Naive thymus-derived CD8-positive, alpha-beta T cell (primary cell): ENCODE results near the gene KIAA0408. TPM values are rescaled to one million over a fixed set of nuclear protein-coding genes. Genes with fewer than 3 reads are reported as not detected.
A peak's percentile ranks its signal among the peaks of the same experiment; 100 is the strongest.

Experiments
- ATAC-seq, 2 donors: fragments of 150-1000 bp; cut with Tn5 transposase in 1 of 2; sonication (Bioruptor Pico), chemical (Tn5 transposase) in 1 of 2; 1 replicate in 1 of 2; 2 replicates in 1 of 2; pipeline ENCODE4 v1.10.0; 2021; ENCODE audit warnings: mild to moderate bottlenecking in 2 of 2, moderate library complexity in 2 of 2
- POLR2A ChIA-PET: fragments of 350-600 bp; sonication (Branson Sonifier 250); formaldehyde crosslinking; loops from one replicate; lab custom pipeline; 2021; ENCODE audit warnings: antibody characterized with exemption; lab: Charles Lee
- DNase-seq, 10 donors: peaks; one replicate each; pipeline versions ENCODE4 v3.0.0 to v3.0.0-alpha.2; 2020 to 2022
- H3K27ac Mint-ChIP-seq, 10 donors: one replicate each; pipeline ENCODE4 v1.8.0; 2020 to 2022; ENCODE audit warnings: mild to moderate bottlenecking in 10 of 10, mixed read lengths in 10 of 10, moderate library complexity in 4 of 10, inconsistent platforms in 1 of 10
- H3K27me3 Mint-ChIP-seq, 5 donors: one replicate each; pipeline ENCODE4 v1.8.0; 2021 to 2022; ENCODE audit warnings: mixed read lengths in 5 of 5
- H3K36me3 Mint-ChIP-seq, 3 donors: one replicate each; pipeline ENCODE4 v1.8.0; 2020 to 2022; ENCODE audit warnings: mixed read lengths in 3 of 3, mild to moderate bottlenecking in 2 of 3, inconsistent platforms in 1 of 3
- H3K4me1 Mint-ChIP-seq, 4 donors: one replicate each; pipeline ENCODE4 v1.8.0; 2021 to 2022; ENCODE audit warnings: mixed read lengths in 4 of 4
- H3K4me3 Mint-ChIP-seq, 10 donors: one replicate each; pipeline ENCODE4 v1.8.0; 2020 to 2022; ENCODE audit warnings: mild to moderate bottlenecking in 10 of 10, mixed read lengths in 10 of 10, moderate library complexity in 6 of 10, inconsistent platforms in 1 of 10
- H3K9me3 Mint-ChIP-seq, 9 donors: one replicate each; pipeline ENCODE4 v1.8.0; 2020 to 2022; ENCODE audit warnings: mixed read lengths in 9 of 9, mild to moderate bottlenecking in 3 of 9, inconsistent platforms in 1 of 9, moderate library complexity in 1 of 9
- polyA plus RNA-seq, 3 donors: library from polyadenylated mRNA; unstranded; fragments of 300-500 nt; fragmentation: Illumina TruSeq; gene quantifications; one replicate each; pipeline ENCODE4 v1.2.3, GENCODE V29; 2021
- total RNA-seq, 8 experiments: library from RNA in 2 of 8; stranded (reverse) in 2 of 8; gene quantifications; one replicate each; pipeline ENCODE4 v1.2.3 and lab custom pipeline; 2021 to 2026

Gene KIAA0408
- total and polyA plus RNA-seq, 5 experiments from 2014 or later, result 0.24 to 0.75 (median 0.63) TPM; not detected in 2

DNA sequence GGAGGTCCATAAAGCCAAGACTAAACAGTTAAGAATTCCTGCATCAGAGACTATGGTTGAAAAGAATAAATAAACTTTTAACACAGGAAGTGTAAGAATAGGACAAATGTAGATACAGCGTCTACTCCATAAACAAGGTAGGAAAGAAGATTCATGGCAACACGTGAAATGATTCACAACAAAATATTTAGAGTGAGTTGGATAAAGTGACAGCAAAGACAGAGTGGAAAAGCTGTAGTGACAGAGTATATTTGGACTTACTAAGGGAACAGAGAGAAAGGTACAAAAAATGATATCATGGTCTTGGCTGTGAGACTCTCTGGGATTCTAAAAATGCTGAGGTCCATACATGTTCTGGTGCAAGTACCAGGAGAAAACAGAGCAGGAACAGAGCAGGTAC lies 21.9 kb upstream of the KIAA0408 start:
- H3K27ac Mint-ChIP-seq, result no peak overlapping the region
- H3K9me3 Mint-ChIP-seq, result peaks cover 0 to under 1% (median 0%) of the 10 kb centered on the region in 9 donors
- DNase-seq, result no peak
- no peak overlapping the region for H3K4me3 Mint-ChIP-seq
- peaks cover 0 to 12% (median 8%) of the 10 kb centered on the region in 5 donors for H3K27me3 Mint-ChIP-seq
- no peak for ATAC-seq
- H3K4me1 Mint-ChIP-seq, result peaks cover 13 to 22% (median 20%) of the 10 kb centered on the region in 4 donors
- H3K36me3 Mint-ChIP-seq, result peaks cover 0 to 11% (median 1%) of the 10 kb centered on the region in 3 donors
- POLR2A ChIA-PET, result no interaction called here

DNA sequence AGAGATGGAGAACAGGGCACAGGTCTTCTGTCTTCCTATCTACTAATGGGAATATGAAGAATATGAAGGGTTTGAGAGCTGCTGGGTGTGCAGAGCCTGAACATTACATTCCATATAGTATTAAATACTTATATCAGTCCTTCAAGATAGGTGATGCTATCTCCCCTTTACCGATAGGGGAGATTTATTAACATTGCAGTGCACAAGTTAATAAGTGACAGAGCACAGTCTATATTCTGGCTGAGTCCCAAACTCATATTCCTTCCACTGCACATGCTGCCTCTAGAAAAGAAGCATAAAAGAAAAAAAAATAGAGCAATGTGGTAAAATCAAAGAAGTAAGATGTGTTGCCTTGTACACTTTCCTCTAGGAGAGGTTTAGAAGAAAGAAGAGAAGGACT lies 18.5 kb upstream of the KIAA0408 start:
- POLR2A ChIA-PET, result no interaction called here

DNA sequence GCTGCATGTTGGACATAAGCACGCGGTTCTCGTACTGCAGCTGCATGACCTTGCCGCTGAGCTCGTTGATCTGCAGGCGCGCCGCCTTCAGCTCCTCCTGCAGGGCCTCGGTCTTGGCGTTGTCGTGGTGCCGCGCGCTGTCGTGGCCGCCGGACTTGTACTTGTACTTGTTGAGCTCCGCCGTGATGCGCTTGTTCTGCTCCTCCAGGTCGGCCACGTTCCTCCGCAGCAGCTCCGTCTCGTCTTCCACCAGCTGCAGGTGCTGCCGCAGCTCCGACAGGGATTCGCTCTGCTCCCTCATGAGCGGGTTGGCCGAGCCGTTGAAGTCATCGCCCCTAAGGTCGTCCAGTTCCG lies 16.6 kb upstream of the KIAA0408 start:
- Mint-ChIP-seq H3K9me3 (peaks cover 0 to 3% (median 0%) of the 10 kb centered on the region in 9 donors), H3K4me3 (peak overlapping the region in 1 of 10 donors; percentile 46), H3K27ac (no peak overlapping the region), H3K27me3 (peaks cover 0 to 12% (median 8%) of the 10 kb centered on the region in 5 donors), H3K4me1 (no peaks in the 10 kb centered on the region), H3K36me3 (peaks cover 0 to 18% (median 2%) of the 10 kb centered on the region in 3 donors)
- ATAC-seq, result no peak
- DNase-seq, result no peak
- POLR2A ChIA-PET, result no interaction called here

More for the DNA sequence above, 18.5 kb upstream of the KIAA0408 start:
- H3K4me3 Mint-ChIP-seq, result no peak overlapping the region
- H3K9me3 Mint-ChIP-seq, result peaks cover 0 to 3% (median 0%) of the 10 kb centered on the region in 9 donors
- DNase-seq (no peak), ATAC-seq (no peak)
- peaks cover 0 to 18% (median 2%) of the 10 kb centered on the region in 3 donors for H3K36me3 Mint-ChIP-seq
- no peak overlapping the region for H3K27ac Mint-ChIP-seq
- H3K4me1 Mint-ChIP-seq, result no peaks in the 10 kb centered on the region
- H3K27me3 Mint-ChIP-seq, result peaks cover 0 to 12% (median 8%) of the 10 kb centered on the region in 5 donors

- Mint-ChIP-seq H3K36me3 (peaks cover 0 to 18% (median 2%) of the 10 kb centered on the region in 3 donors), H3K27ac (no peak overlapping the region), H3K4me3 (peak overlapping the region in 1 of 10 donors; percentile 46), H3K27me3 (peaks cover 0 to 12% (median 8%) of the 10 kb centered on the region in 5 donors), H3K4me1 (no peaks in the 10 kb centered on the region), H3K9me3 (peaks cover 0 to 3% (median 0%) of the 10 kb centered on the region in 9 donors)
- no peak for DNase-seq
- no peak for ATAC-seq
- POLR2A ChIA-PET, result no interaction called here
Observed at GRCh38 chr6:127475135-127475822, 16.1 kb upstream of the KIAA0408 start.

GRCh38 chr6:127471379-127472255 lies 12.4 kb upstream of the KIAA0408 start:
- H3K9me3 Mint-ChIP-seq, result peaks cover 0 to 3% (median 0%) of the 10 kb centered on the region in 9 donors
- no peak for DNase-seq
- POLR2A ChIA-PET, result no interaction called here
- no peak overlapping the region for H3K27ac Mint-ChIP-seq
- H3K27me3 Mint-ChIP-seq, result peaks cover 0 to 5% (median 0%) of the 10 kb centered on the region in 5 donors
- H3K4me1 Mint-ChIP-seq, result no peaks in the 10 kb centered on the region
- no peak overlapping the region for H3K4me3 Mint-ChIP-seq
- H3K36me3 Mint-ChIP-seq, result peaks cover 0 to 9% (median 2%) of the 10 kb centered on the region in 3 donors
- ATAC-seq, result no peak

- POLR2A ChIA-PET, result no interaction called here
- Mint-ChIP-seq H3K36me3 (peaks cover 0 to 2% (median 0%) of the 10 kb centered on the region in 3 donors), H3K4me3 (no peak overlapping the region), H3K9me3 (no peaks in the 10 kb centered on the region), H3K27me3 (peaks cover 0 to 1% (median 0%) of the 10 kb centered on the region in 5 donors), H3K4me1 (no peaks in the 10 kb centered on the region), H3K27ac (no peak overlapping the region)
- DNase-seq (no peak), ATAC-seq (no peak)
Observed at GRCh38 chr6:127468936-127469335, 9.7 kb upstream of the KIAA0408 start.

DNA sequence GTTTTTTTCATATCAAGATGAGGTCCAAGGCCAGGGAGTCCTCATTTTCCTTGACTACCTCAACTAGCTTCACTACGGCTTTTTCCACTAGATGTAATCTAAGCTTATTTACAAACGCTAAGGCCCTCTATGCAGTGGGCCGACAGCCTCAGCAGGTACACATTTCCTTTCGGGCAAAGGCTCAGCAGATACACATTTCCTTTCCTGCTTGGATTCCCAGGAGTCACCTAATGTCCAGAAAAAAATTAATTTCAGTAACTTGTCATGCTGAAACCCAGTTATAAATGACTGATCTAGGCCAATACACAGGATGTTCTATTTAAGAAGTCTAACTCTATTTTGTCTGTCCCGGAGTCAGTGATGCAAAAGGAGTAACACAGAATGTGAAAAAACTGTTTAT lies 7.2 kb upstream of the KIAA0408 start:
- H3K4me3 Mint-ChIP-seq, result no peak overlapping the region
- POLR2A ChIA-PET, result no interaction called here
- no peaks in the 10 kb centered on the region for H3K27me3 Mint-ChIP-seq

DNA sequence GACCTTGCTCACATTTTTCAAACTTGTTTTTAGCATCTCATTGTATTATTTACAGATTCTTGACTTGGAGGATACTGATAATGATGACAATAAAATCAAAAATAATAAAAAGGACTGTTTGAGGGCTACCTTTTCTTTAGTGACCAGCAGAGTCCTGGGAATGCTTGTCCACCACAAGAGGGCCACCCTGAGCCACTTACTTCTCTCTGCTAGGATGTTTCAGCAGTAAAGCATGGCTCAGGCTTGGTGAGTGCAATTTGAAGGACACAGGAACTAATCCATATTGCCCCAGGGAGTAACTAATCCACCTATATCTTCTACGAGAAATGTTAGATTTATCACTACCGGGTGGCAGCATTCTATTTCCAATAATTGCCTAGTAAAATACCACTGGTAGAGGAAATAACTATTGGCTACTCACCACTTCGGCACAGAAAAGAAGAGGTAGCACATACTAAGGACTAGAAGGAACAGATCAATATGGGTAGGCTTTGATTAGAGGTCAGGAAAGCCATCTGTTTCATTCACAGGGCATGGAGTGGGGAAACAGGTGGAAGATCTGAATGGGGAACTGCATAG lies 5.8 kb upstream of the KIAA0408 start:
- ATAC-seq (peak; percentile 38 to 60), DNase-seq (peak; percentile 5 to 74 (median 34))
- Mint-ChIP-seq H3K27ac (no peak overlapping the region), H3K4me3 (no peak overlapping the region), H3K9me3 (no peaks in the 10 kb centered on the region), H3K4me1 (no peaks in the 10 kb centered on the region), H3K36me3 (no peaks in the 10 kb centered on the region), H3K27me3 (no peaks in the 10 kb centered on the region)
- POLR2A ChIA-PET, result no interaction called here

More for the DNA sequence above, 7.2 kb upstream of the KIAA0408 start:
- DNase-seq (no peak), ATAC-seq (no peak)
- H3K9me3 Mint-ChIP-seq, result no peaks in the 10 kb centered on the region
- no peak overlapping the region for H3K27ac Mint-ChIP-seq
- H3K36me3 Mint-ChIP-seq, result no peaks in the 10 kb centered on the region
- no peaks in the 10 kb centered on the region for H3K4me1 Mint-ChIP-seq

DNA sequence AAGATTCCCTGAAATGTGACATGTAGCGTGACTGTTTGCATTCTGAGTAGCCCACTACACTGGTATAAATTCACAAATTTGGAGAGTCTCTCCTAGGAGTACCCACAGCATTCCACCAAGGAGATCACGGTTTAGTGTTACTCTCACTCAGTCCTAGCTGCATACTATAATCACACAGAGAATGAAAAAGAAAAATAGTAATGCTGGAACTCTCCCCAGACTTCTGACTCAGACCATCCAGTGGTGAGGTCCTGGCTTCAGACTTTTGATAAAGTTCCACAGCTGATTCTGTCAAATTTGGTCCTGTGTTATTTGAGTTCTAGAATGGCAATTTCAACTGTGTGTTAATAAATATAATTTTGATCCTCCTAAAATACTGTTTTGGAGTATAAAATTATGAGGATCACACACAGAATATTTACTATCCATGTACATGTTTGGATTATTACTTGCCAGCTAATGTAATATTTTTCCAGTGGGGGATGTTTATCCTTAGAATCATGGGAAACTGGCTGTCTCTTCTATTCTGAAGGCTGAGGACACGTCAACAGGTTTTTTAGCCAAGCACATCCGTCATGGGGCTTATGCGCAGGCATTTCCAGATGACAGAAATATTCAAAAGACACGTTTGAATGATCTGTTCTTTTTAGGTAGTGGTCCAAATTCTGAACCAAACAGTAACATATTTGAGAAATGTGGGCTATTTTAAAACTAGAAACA lies 5.1 kb upstream of the KIAA0408 start:
- Mint-ChIP-seq H3K27me3 (peaks cover 0 to 1% (median 0%) of the 10 kb centered on the region in 5 donors), H3K36me3 (no peaks in the 10 kb centered on the region), H3K27ac (no peak overlapping the region), H3K4me3 (no peak overlapping the region), H3K9me3 (no peaks in the 10 kb centered on the region), H3K4me1 (no peaks in the 10 kb centered on the region)
- POLR2A ChIA-PET, result no interaction called here
- DNase-seq (no peak), ATAC-seq (no peak)

DNA sequence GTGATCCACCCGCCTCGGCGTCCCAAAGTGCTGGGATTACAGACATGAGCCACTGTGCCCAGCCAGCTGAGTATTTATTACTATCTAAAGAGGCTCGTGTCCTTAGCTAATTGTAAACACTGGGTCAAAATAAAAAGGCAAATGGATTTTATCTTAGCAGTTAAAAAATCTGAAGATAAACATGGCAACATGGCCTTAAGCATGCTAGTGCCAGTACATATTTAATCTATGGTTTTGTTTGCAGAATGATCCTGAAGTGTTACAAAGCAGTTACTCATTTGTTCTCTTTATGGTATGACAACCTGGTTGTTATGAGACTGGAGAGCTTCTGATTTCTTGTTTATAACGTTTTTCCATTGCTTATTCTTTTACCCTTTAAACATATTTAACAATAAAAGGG lies 3.9 kb upstream of the KIAA0408 start:
- POLR2A ChIA-PET, result no interaction called here
- Mint-ChIP-seq H3K9me3 (no peaks in the 10 kb centered on the region), H3K27me3 (peaks cover 0 to 3% (median 1%) of the 10 kb centered on the region in 5 donors), H3K36me3 (no peaks in the 10 kb centered on the region), H3K27ac (no peak overlapping the region), H3K4me1 (no peaks in the 10 kb centered on the region), H3K4me3 (no peak overlapping the region)
- ATAC-seq, result no peak
- no peak for DNase-seq

- Mint-ChIP-seq H3K9me3 (no peaks in the 10 kb centered on the region), H3K4me3 (no peak overlapping the region), H3K27ac (peak overlapping the region in 1 of 10 donors; percentile 36), H3K4me1 (no peaks in the 10 kb centered on the region), H3K27me3 (peaks cover 0 to 3% (median 1%) of the 10 kb centered on the region in 5 donors), H3K36me3 (no peaks in the 10 kb centered on the region)
- POLR2A ChIA-PET, result no interaction called here
- ATAC-seq (no peak), DNase-seq (no peak)
Observed at GRCh38 chr6:127462376-127462775, 3.2 kb upstream of the KIAA0408 start.

GRCh38 chr6:127460465-127460864 lies 1.3 kb upstream of the KIAA0408 start:
- Mint-ChIP-seq H3K4me3 (no peak overlapping the region), H3K36me3 (no peaks in the 10 kb centered on the region), H3K27me3 (peaks cover 0 to 4% (median 2%) of the 10 kb centered on the region in 5 donors), H3K27ac (no peak overlapping the region), H3K9me3 (no peaks in the 10 kb centered on the region), H3K4me1 (no peaks in the 10 kb centered on the region)
- DNase-seq, result no peak
- no peak for ATAC-seq
- POLR2A ChIA-PET, result no interaction called here
